Non-pigmented ciliary epithelial cell (primary cell): ENCODE results near the gene SMCHD1.
A peak's percentile ranks its signal among the peaks of the same experiment; 100 is the strongest.
"Not testable (repeated sequence)": the region's sequence is repeated elsewhere in the genome, so short reads cannot be mapped to it uniquely, and the experiment has no call there.

Source experiments
- DNase-seq: peaks from one replicate; pipeline ENCODE4 v3.0.0-alpha.2; 2010; ENCODE audit warnings: low read depth

SMCHD1 gene

GRCh38 chr18:2657788-2658458, 2.4 kb downstream of the SMCHD1 start:
- DNase-seq: peak; percentile 56

- not testable (repeated sequence) for DNase-seq
Measured at GRCh38 chr18:2660849-2661248, 5.3 kb downstream of the SMCHD1 start.

- not testable (repeated sequence) for DNase-seq
Measured at GRCh38 chr18:2662288-2662687, 6.8 kb downstream of the SMCHD1 start.

- no peak for DNase-seq
Measured at GRCh38 chr18:2662990-2663389, 7.5 kb downstream of the SMCHD1 start.

- DNase-seq: no peak
Measured at GRCh38 chr18:2672410-2672809, 16.9 kb downstream of the SMCHD1 start.

- DNase-seq: no peak
Measured at GRCh38 chr18:2672872-2673271, 17.3 kb downstream of the SMCHD1 start.

GRCh38 chr18:2678933-2679332, 23.4 kb downstream of the SMCHD1 start:
- not testable (repeated sequence) for DNase-seq

GRCh38 chr18:2680216-2680792, 24.8 kb downstream of the SMCHD1 start:
- DNase-seq: no peak

GRCh38 chr18:2681993-2682603, 26.6 kb downstream of the SMCHD1 start:
- no peak for DNase-seq

GRCh38 chr18:2683055-2683454, 27.5 kb downstream of the SMCHD1 start:
- DNase-seq: no peak

GRCh38 chr18:2686349-2686968, 30.9 kb downstream of the SMCHD1 start:
- DNase-seq: no peak

- no peak for DNase-seq
Measured at GRCh38 chr18:2687390-2688001, 32.0 kb downstream of the SMCHD1 start.

GRCh38 chr18:2692508-2692907, 37.0 kb downstream of the SMCHD1 start:
- DNase-seq: no peak

- DNase-seq: no peak
Measured at GRCh38 chr18:2697184-2697583, 41.7 kb downstream of the SMCHD1 start.

- no peak for DNase-seq
Measured at GRCh38 chr18:2699001-2699400, 43.5 kb downstream of the SMCHD1 start.

GRCh38 chr18:2704541-2704940, 49.0 kb downstream of the SMCHD1 start:
- no peak for DNase-seq

GRCh38 chr18:2706903-2707302, 51.4 kb downstream of the SMCHD1 start:
- DNase-seq: no peak

- no peak for DNase-seq
Measured at GRCh38 chr18:2707551-2708168, 52.1 kb downstream of the SMCHD1 start.

- DNase-seq: peak; percentile 10
Measured at GRCh38 chr18:2709316-2709715, 53.8 kb downstream of the SMCHD1 start.

- DNase-seq: no peak
Measured at GRCh38 chr18:2714140-2714539, 58.6 kb downstream of the SMCHD1 start.

GRCh38 chr18:2715990-2716389, 60.5 kb downstream of the SMCHD1 start:
- peak; percentile 8 for DNase-seq
